PC-3 (cell line): ENCODE data around the gene CHST5. TPM values are rescaled to one million over a fixed set of nuclear protein-coding genes. Genes with fewer than 3 reads are reported as not detected.

ENCODE experiments used
- ATAC-seq: fragments of 200-7000 bp; cut with Tn5 transposase; 2 replicates; pipeline ENCODE4 v1.9.1; 2020; ENCODE audit warnings: mild to moderate bottlenecking, moderate library complexity
- BruUV-seq: library from RNA; stranded (reverse); fragments of 400-500 nt; replicated peaks from 2 replicates; lab custom pipeline; 2021; lab: Mats Ljungman, UMichigan
- CTCF ChIA-PET: fragments of 300-600 bp; sonication (Branson Sonifier 250); formaldehyde crosslinking; loops from one replicate; lab custom pipeline; 2022; ENCODE audit warnings: antibody characterized with exemption; lab: Charles Lee
- POLR2A ChIA-PET: fragments of 300-600 bp; sonication (Branson Sonifier 250); formaldehyde crosslinking; loops from one replicate; lab custom pipeline; 2022; ENCODE audit warnings: antibody characterized with exemption; ENCODE audit not compliant: unreplicated experiment; lab: Charles Lee
- DNase-seq: peaks from one replicate; pipeline ENCODE4 v3.0.0-alpha.2; 2015
- H2AFZ ChIP-seq: fragments of 300-600 bp; sonication (generic); 2 replicates; pipeline ENCODE4 v1.6.0; 2016; ENCODE audit warnings: antibody characterized with exemption, low read length
- H3F3A ChIP-seq: fragments of 300-600 bp; sonication (generic); one replicate; pipeline ENCODE4 v1.6.0; 2017; ENCODE audit warnings: antibody characterized with exemption, low read length, control low read depth, mild to moderate bottlenecking; ENCODE audit not compliant: unreplicated experiment
- H3K27ac ChIP-seq: fragments of 300-600 bp; sonication (generic); 2 replicates; pipeline ENCODE4 v1.5.1; 2016; ENCODE audit warnings: mild to moderate bottlenecking, low read length
- H3K27me3 ChIP-seq: fragments of 300-600 bp; sonication (generic); 2 replicates; pipeline ENCODE4 v1.6.1; 2016; ENCODE audit warnings: low read length, mixed read lengths
- H3K36me3 ChIP-seq: fragments of 300-600 bp; sonication (generic); 2 replicates; pipeline ENCODE4 v1.6.1; 2016; ENCODE audit warnings: low read depth, mixed run types, low read length, mixed read lengths
- H3K4me1 ChIP-seq: fragments of 300-600 bp; sonication (generic); 2 replicates; pipeline ENCODE4 v1.5.1; 2016; ENCODE audit warnings: low read length; ENCODE audit not compliant: insufficient read depth
- H3K4me2 ChIP-seq: fragments of 300-600 bp; sonication (generic); 2 replicates; pipeline ENCODE4 v1.6.0; 2016; ENCODE audit warnings: low read length
- H3K4me3 ChIP-seq: fragments of 300-600 bp; sonication (generic); 2 replicates; pipeline ENCODE4 v1.5.1; 2016; ENCODE audit warnings: mild to moderate bottlenecking, low read length, mixed read lengths
- H3K79me2 ChIP-seq: fragments of 300-600 bp; sonication (generic); 2 replicates; pipeline ENCODE4 v1.6.1; 2017; ENCODE audit warnings: low read length, mixed read lengths
- H3K9ac ChIP-seq: fragments of 300-600 bp; sonication (generic); 2 replicates; pipeline ENCODE4 v1.6.0; 2016; ENCODE audit warnings: mild to moderate bottlenecking, low read length
- H3K9me2 ChIP-seq: fragments of 300-600 bp; sonication (generic); replicated peaks from 2 replicates; pipeline ENCODE4 v1.6.1; 2016; ENCODE audit warnings: mixed run types, low read length, mixed read lengths
- H3K9me3 ChIP-seq: fragments of 300-600 bp; sonication (generic); 2 replicates; pipeline ENCODE4 v1.6.1; 2016; ENCODE audit warnings: low read length, mixed read lengths
- H4K20me1 ChIP-seq: fragments of 300-600 bp; sonication (generic); 2 replicates; pipeline ENCODE4 v1.6.1; 2016; ENCODE audit warnings: low read length, mixed read lengths
- CTCF ChIP-seq: fragments of 300-600 bp; sonication (generic); conservative IDR thresholded peaks from 2 replicates; pipeline ENCODE4 v1.5.1; 2017; ENCODE audit warnings: antibody characterized with exemption, low read depth, mild to moderate bottlenecking, low read length
- EZH2 ChIP-seq: fragments of 300-600 bp; sonication (generic); IDR thresholded peaks from one replicate; pipeline ENCODE4 v1.6.1; 2017; ENCODE audit warnings: antibody characterized with exemption, mild to moderate bottlenecking, low read length; ENCODE audit not compliant: unreplicated experiment
- EZH2phosphoT487 ChIP-seq: fragments of 300-600 bp; sonication (generic); IDR thresholded peaks from 2 replicates; pipeline ENCODE4 v1.6.1; 2018; ENCODE audit warnings: mild to moderate bottlenecking, antibody characterized with exemption, low read length, borderline replicate concordance
- intact Hi-C: fragments of 100-400 bp; cut with micrococcal nuclease; formaldehyde crosslinking; loops from 2 replicates; pipeline ENCODE4 v1.9.0; 2023
- total RNA-seq: library from RNA; depleted of rRNA; stranded (reverse); fragments of >200 nt; gene quantifications from 2 replicates; pipeline ENCODE4 v1.2.3, GENCODE V29; 2014

The CHST5 gene
- total RNA-seq, 1 experiment from 2014 or later, result 0.29 TPM

DNA sequence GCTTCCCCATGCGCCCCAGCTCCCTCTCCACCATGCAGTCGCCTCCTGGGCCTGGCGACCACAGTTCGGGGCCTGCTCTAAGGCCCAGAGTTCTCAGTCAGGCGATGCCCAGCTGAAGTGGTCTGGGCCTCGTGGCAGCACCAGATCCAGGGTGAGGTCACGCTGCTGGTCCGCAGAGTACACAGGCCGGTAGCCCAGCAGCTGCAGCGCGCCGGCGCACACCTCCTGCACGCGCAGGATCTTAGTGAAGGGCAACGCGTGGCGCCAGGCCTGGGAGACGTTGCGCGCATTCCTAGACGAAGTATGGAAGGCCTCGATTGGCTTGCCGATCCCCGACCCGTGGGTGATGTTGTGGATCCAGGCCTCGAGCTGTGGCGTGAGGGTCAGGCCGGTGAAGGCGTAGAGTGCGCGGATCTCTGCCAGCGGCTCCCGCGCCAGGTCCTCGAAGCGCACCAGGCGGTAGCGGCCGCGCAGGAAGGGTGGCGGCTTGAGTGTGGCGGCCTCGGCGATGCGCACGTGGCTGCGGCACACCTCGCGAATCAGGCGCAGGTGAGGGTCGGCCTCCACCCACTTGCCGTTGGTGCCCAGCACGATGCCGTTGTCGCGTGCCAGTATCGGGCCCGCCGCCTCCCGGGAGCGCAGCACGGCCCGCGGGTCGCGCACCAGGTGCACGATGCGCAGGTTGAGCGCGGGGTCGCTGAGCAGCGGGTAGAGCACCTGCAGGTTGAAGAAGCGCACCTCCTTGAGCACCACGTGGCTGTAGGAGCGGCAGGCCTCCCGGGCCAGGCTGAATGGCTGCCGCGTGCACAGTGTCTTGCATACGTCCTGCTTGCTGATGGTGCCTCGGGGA lies 6.6 kb downstream of the CHST5 start:
- intact Hi-C loops, result no loop called here
- H3K79me2 ChIP-seq, result no peaks in the 10 kb centered on the region
- no peaks in the 10 kb centered on the region for H3K4me1 ChIP-seq
- H3K27ac ChIP-seq, result no peak overlapping the region
- TF ChIP-seq EZH2phosphoT487 (no peak), EZH2 (no peak), CTCF (no peak)
- H3K27me3 ChIP-seq, result no peaks in the 10 kb centered on the region
- no peaks in the 10 kb centered on the region for H3K9me2 ChIP-seq
- no peaks in the 10 kb centered on the region for H4K20me1 ChIP-seq
- no peaks in the 10 kb centered on the region for H3K9me3 ChIP-seq
- H3K4me2 ChIP-seq, result no peak overlapping the region
- no peaks in the 10 kb centered on the region for H3F3A ChIP-seq
- ChIA-PET CTCF (no interaction called here), POLR2A (no interaction called here)
- DNase-seq (no peak), ATAC-seq (no peak)
- BruUV-seq, result no TSS peak
- no peak overlapping the region for H3K9ac ChIP-seq
- H3K36me3 ChIP-seq, result no peaks in the 10 kb centered on the region
- no peak overlapping the region for H2AFZ ChIP-seq
- no peak overlapping the region for H3K4me3 ChIP-seq

GRCh38 chr16:75527825-75528299 lies 8.0 kb downstream of the CHST5 start:
- H3K4me2 ChIP-seq, result no peak overlapping the region
- ChIA-PET POLR2A (no interaction called here), CTCF (no interaction called here)
- H3K27me3 ChIP-seq, result no peaks in the 10 kb centered on the region
- no peaks in the 10 kb centered on the region for H3F3A ChIP-seq
- intact Hi-C loops, result no loop called here
- H3K4me3 ChIP-seq, result no peak overlapping the region
- H2AFZ ChIP-seq, result no peak overlapping the region
- H3K79me2 ChIP-seq, result no peaks in the 10 kb centered on the region
- H3K9me2 ChIP-seq, result no peaks in the 10 kb centered on the region
- TF ChIP-seq CTCF, result no peak
- no peak for TF ChIP-seq EZH2phosphoT487
- TF ChIP-seq EZH2, result no peak
- no peak for DNase-seq
- no peak overlapping the region for H3K9ac ChIP-seq
- H3K4me1 ChIP-seq, result no peaks in the 10 kb centered on the region
- no peak for ATAC-seq
- BruUV-seq, result no TSS peak
- no peaks in the 10 kb centered on the region for H4K20me1 ChIP-seq
- no peaks in the 10 kb centered on the region for H3K36me3 ChIP-seq
- no peaks in the 10 kb centered on the region for H3K9me3 ChIP-seq
- no peak overlapping the region for H3K27ac ChIP-seq
